ENCODE data around the gene MAN2A2. TPM values are rescaled to one million over a fixed set of nuclear protein-coding genes. Genes with fewer than 3 reads are reported as not detected.

MAN2A2 gene
- total RNA-seq, 1 experiment from 2014 or later, result 27.4 TPM

- Mint-ChIP-seq H3K4me1 (peaks cover 19% of the 10 kb centered on the region in 2 experiments), H3K27ac (no peak overlapping the region; a peak in 1 of 7 replicates)
- WGBS (ENCODE audit: extremely low coverage, insufficient read length, low lambda C conversion rate), result no CpG with 5 or more reads among the region's 9 CpGs
Measured at GRCh38 chr15:90904746-90905145, 1.6 kb downstream of the MAN2A2 start.

More at GRCh38 chr15:90904746-90905145, 1.6 kb downstream of the MAN2A2 start:
- peaks cover 9 to 33% (median 12%) of the 10 kb centered on the region in 3 experiments for H3K36me3 Mint-ChIP-seq (ENCODE audit: insufficient read depth in 1 of 3, low read depth in 3 of 3)
- H3K79me2 ChIP-seq (ENCODE audit: insufficient read depth, low read length), result no peaks in the 10 kb centered on the region
- no peak overlapping the region for H2BK120ac ChIP-seq (ENCODE audit: low read depth, low read length, poor library complexity, severe bottlenecking)
- H4K8ac ChIP-seq (replicated peaks; ENCODE audit: insufficient read length, low read depth, low read length), result no peak overlapping the region
- H3K9me3 Mint-ChIP-seq, result no peaks in the 10 kb centered on the region
- H2BK20ac ChIP-seq (ENCODE audit: low read depth, low read length, poor library complexity, severe bottlenecking), result no peak overlapping the region
- H2BK12ac ChIP-seq (ENCODE audit: insufficient read length, low read depth, low read length), result no peak overlapping the region
- no peaks in the 10 kb centered on the region; the same call in 1 of the 2 replicates for H3K27me3 ChIP-seq (ENCODE audit: insufficient read depth, low read length)
- H3K23ac ChIP-seq (ENCODE audit: insufficient read length, low read depth, low read length), result no peak overlapping the region
- no peak overlapping the region for H3K4ac ChIP-seq (ENCODE audit: low read depth, low read length)
- H2BK5ac ChIP-seq (ENCODE audit: insufficient read length, low read length), result no peak overlapping the region
- H4K5ac ChIP-seq (ENCODE audit: insufficient read length, low read depth, low read length), result no peak overlapping the region
- no peak overlapping the region for H3K4me2 ChIP-seq (ENCODE audit: insufficient read depth, insufficient read length, low read length)
- no peak overlapping the region for H3K9ac ChIP-seq (ENCODE audit: extremely low read depth, insufficient read length, low read length)
- no peak overlapping the region for H3K14ac ChIP-seq (ENCODE audit: insufficient read depth, low read length)
- H4K91ac ChIP-seq (ENCODE audit: insufficient read length, low read depth, low read length), result no peak overlapping the region
- no peak overlapping the region for H3K27ac ChIP-seq (ENCODE audit: insufficient read length, low read depth, low read length)
- no peak overlapping the region for H2AK5ac ChIP-seq (ENCODE audit: insufficient read length, low read length)
- H2BK15ac ChIP-seq (ENCODE audit: low read depth, low read length), result no peak overlapping the region
- H2AFZ ChIP-seq (ENCODE audit: low read length), result no peak overlapping the region
- no peak for TF ChIP-seq CTCF (conservative IDR thresholded peaks at IDR 0.05)
- no peak for DNase-seq
- no peak overlapping the region for H3K18ac ChIP-seq (ENCODE audit: insufficient read length, low read depth, low read length)
- H3K79me1 ChIP-seq (ENCODE audit: insufficient read depth, low read depth, low read length, poor library complexity, severe bottlenecking), result no peaks in the 10 kb centered on the region
- H3K4me1 ChIP-seq (ENCODE audit: insufficient read depth, low read length), result peaks cover 3% of the 10 kb centered on the region; the same call in 1 of the 2 replicates
- peaks cover 8% of the 10 kb centered on the region for H3K23me2 ChIP-seq (ENCODE audit: insufficient read length, low read depth, low read length, poor library complexity, severe bottlenecking)
- H3K4me3 Mint-ChIP-seq, result no peak overlapping the region; a peak in 1 of 5 replicates
- H4K20me1 ChIP-seq (ENCODE audit: control insufficient read depth, insufficient read depth, insufficient read length), result no peaks in the 10 kb centered on the region
- no peak overlapping the region for H3K56ac ChIP-seq (ENCODE audit: insufficient read length, low read depth, low read length)
- H3K9me3 ChIP-seq (ENCODE audit: control insufficient read depth, low read depth, low read length), result no peaks in the 10 kb centered on the region
- H3T11ph ChIP-seq (ENCODE audit: low read length), result no peak overlapping the region
- H3K27me3 Mint-ChIP-seq (ENCODE audit: low read depth), result peaks cover 25% of the 10 kb centered on the region

Data from H9 (cell line).